ENCODE measurements around the gene UGT1A8. TPM values are rescaled to one million over a fixed set of nuclear protein-coding genes. Genes with fewer than 3 reads are reported as not detected.

UGT1A8 gene
- polyA plus RNA-seq, 1 of the 3 experiments (the other 2 are of a cell fraction) = not detected

DNA sequence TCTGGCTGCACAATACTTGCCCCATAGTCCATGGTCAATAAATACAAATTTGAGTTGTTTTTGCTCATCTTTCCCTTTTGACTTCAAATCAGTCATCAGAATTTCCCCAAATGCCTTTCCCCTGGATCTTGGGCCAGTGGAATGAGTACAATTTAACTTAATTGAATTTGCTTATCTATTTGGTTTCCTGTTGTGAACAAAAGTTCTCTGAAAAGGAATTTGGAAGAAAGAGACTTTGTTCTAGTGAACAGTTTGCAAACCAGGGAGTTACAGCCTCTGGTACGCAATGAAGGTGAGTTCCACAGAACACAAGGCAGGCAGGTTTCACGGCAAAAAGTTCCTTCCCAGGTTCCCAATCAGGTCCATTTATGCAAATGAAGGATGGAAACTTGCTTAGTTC is 141.4 kb downstream of the UGT1A8 start:
- Histone ChIP-seq H2AFZ (ENCODE audit: low read depth) (no peak overlapping the region), H3K9me3 (no peaks in the 10 kb centered on the region), H3K4me3 (ENCODE audit: low read depth in 2 of 2, low read length in 1 of 2) (no peak overlapping the region), H3K9me2 (no peaks in the 10 kb centered on the region), H3F3A (replicated peaks; ENCODE audit: insufficient read depth) (no peaks in the 10 kb centered on the region), H4K20me1 (ENCODE audit: insufficient read depth) (no peaks in the 10 kb centered on the region), H3K27me3 (ENCODE audit: insufficient read depth) (no peaks in the 10 kb centered on the region), H3K36me3 (replicated peaks in 1 of 2; ENCODE audit: control insufficient read depth in 1 of 2, insufficient read depth in 2 of 2, low read length in 1 of 2) (no peaks in the 10 kb centered on the region), H3K4me1 (ENCODE audit: control insufficient read depth in 1 of 2, insufficient read depth in 2 of 2, low read depth in 1 of 2, low read length in 1 of 2) (no peaks in the 10 kb centered on the region), H3K27ac (ENCODE audit: low read depth in 2 of 2, low read length in 1 of 2) (no peak overlapping the region), H3K9ac (no peak overlapping the region), H3K4me2 (no peak overlapping the region), H3K79me2 (ENCODE audit: insufficient read depth) (no peaks in the 10 kb centered on the region)
- TF ChIP-seq, protein P1, sequence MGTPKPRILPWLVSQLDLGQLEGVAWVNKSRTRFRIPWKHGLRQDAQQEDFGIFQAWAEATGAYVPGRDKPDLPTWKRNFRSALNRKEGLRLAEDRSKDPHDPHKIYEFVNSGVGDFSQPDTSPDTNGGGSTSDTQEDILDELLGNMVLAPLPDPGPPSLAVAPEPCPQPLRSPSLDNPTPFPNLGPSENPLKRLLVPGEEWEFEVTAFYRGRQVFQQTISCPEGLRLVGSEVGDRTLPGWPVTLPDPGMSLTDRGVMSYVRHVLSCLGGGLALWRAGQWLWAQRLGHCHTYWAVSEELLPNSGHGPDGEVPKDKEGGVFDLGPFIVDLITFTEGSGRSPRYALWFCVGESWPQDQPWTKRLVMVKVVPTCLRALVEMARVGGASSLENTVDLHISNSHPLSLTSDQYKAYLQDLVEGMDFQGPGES (IDR thresholded peaks at IDR 0.05; ENCODE audit: low read depth, low read length) = no peak
- TF ChIP-seq JUND (IDR thresholded peaks at IDR 0.05) (no peak), EZH2phosphoT487 (IDR thresholded peaks at IDR 0.05; ENCODE audit: borderline replicate concordance, low read depth) (no peak), EP300 (IDR thresholded peaks at IDR 0.05; ENCODE audit: borderline replicate concordance in 1 of 2, low read depth in 1 of 2, low read length in 1 of 2) (no peak), NRF1 (IDR thresholded peaks at IDR 0.05; ENCODE audit: low read depth, low read length) (no peak), GATA2 (CRISPR knock-in tag; IDR thresholded peaks at IDR 0.05) (no peak), YY1 (IDR thresholded peaks at IDR 0.05; ENCODE audit: low read depth) (no peak), FOXJ3 (CRISPR knock-in tag; IDR thresholded peaks at IDR 0.05) (no peak), SIN3A (IDR thresholded peaks at IDR 0.05; ENCODE audit: borderline replicate concordance, low read depth, low read length) (no peak), NFIC (IDR thresholded peaks at IDR 0.05; ENCODE audit: borderline replicate concordance) (no peak), RAD21 (IDR thresholded peaks at IDR 0.05; ENCODE audit: low read length) (no peak), TEAD4 (IDR thresholded peaks at IDR 0.05; ENCODE audit: borderline replicate concordance, insufficient read depth) (no peak), CHD2 (IDR thresholded peaks at IDR 0.05; ENCODE audit: low read length, partially characterized antibody) (no peak), MEF2A (IDR thresholded peaks at IDR 0.05; ENCODE audit: borderline replicate concordance, low read depth) (no peak), RXRA (IDR thresholded peaks at IDR 0.05; ENCODE audit: borderline replicate concordance, low read depth) (no peak), MXI1 (IDR thresholded peaks at IDR 0.05; ENCODE audit: low read depth, low read length) (no peak), SMC3 (IDR thresholded peaks at IDR 0.05; ENCODE audit: low read depth, low read length) (no peak), RCOR1 (IDR thresholded peaks at IDR 0.05; ENCODE audit: low read length) (no peak)
- TF ChIP-seq, protein P2, sequence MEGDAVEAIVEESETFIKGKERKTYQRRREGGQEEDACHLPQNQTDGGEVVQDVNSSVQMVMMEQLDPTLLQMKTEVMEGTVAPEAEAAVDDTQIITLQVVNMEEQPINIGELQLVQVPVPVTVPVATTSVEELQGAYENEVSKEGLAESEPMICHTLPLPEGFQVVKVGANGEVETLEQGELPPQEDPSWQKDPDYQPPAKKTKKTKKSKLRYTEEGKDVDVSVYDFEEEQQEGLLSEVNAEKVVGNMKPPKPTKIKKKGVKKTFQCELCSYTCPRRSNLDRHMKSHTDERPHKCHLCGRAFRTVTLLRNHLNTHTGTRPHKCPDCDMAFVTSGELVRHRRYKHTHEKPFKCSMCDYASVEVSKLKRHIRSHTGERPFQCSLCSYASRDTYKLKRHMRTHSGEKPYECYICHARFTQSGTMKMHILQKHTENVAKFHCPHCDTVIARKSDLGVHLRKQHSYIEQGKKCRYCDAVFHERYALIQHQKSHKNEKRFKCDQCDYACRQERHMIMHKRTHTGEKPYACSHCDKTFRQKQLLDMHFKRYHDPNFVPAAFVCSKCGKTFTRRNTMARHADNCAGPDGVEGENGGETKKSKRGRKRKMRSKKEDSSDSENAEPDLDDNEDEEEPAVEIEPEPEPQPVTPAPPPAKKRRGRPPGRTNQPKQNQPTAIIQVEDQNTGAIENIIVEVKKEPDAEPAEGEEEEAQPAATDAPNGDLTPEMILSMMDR (IDR thresholded peaks at IDR 0.05) = no peak
- 72% methylated on average over 2 of the region's 2 CpGs for WGBS (ENCODE audit: low lambda C conversion rate)
- CTCF ChIA-PET = no interaction called here
- no peak for DNase-seq
- POLR2A ChIA-PET = no interaction called here

Measured in SK-N-SH (cell line).